Measurements from ENCODE around the gene PTPRE. TPM values are rescaled to one million over a fixed set of nuclear protein-coding genes. Genes with fewer than 3 reads are reported as not detected.

Gene PTPRE
- total RNA-seq, 1 experiment from 2014 or later: 3.1 TPM

DNA sequence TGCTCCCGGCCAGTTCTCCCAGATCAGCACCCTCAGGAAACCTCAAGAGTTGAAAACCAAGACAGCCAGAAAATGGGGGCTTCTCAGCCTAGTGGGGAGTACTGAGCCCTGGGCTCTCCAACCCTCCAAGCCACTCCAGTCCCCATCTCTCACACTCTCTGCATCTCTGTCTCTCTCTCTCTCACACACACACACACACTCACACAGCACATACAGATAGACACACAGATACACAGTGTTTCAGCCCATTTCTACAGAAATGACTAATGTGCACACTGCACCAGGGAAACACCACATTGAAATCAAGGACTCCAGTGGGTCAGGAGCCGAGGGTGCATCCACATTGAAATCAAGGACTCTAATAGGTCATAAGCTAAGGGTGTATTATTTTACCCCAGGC lies 111.8 kb downstream of the PTPRE start:
- ChIA-PET POLR2A (no interaction called here), CTCF (interaction anchor here (1.2 to 1.4 kb wide), 2 partner anchors 17 to 50 kb away, joined by 3 to 4 read pairs; no protein-coding TSS in a partner anchor)
- Mint-ChIP-seq H3K27me3 (ENCODE audit: low read depth) (no peaks in the 10 kb centered on the region), H3K27ac (no peak overlapping the region), H3K9me3 (no peaks in the 10 kb centered on the region), H3K4me1 (no peaks in the 10 kb centered on the region), H3K4me3 (no peak overlapping the region), H3K36me3 (no peaks in the 10 kb centered on the region)
- DNase-seq (ENCODE audit: low spot score): no peak
- no peak for ATAC-seq
- no peak for TF ChIP-seq TCF7 (CRISPR knock-in tag; IDR thresholded peaks at IDR 0.05; ENCODE audit: low read depth)

DNA sequence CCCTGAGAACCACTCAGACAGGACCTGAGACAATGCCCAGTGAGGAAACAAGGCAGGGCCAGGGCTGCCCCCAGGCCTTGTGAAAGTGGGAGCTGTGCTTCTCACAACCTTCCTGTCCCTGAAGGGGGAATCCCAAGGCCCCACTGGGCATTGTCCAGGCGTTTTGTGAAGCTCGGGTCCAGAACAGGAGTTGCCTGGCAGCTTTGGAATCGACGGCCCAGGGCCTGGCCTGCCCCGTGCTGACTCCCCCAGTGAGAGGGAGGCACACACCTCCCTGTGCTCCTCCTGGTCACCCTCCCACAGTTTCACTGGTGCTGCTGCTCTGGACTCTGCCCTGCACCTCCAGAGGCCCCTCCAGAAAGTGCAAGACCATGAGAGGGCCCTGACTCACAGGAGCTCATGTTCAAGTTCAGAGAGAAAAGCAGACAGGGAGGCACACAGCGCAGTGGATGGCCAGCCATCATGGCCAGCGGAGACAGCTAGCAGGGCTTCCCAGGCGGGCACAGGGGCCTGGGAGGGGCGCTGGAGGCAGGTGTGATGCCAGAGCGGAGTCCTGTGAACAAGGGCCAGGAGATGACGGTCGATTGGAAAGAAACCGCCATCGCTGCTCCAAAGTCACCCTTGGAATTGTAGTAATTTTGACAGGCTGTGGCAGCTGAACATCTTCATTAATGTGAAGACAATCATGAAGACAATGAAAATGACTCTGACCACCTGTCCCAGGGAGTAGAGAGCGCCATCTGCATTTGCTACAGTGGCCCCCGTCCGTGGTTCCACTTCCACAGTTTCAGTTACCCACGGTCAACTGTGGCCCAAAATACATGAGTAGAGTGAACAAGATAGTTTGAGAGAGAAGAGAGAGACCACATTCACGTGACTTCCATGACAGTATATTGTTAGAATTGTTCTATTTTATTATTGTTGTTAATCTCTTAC lies 115.6 kb downstream of the PTPRE start:
- Mint-ChIP-seq H3K4me3 (no peak overlapping the region), H3K9me3 (no peaks in the 10 kb centered on the region), H3K4me1 (no peaks in the 10 kb centered on the region), H3K36me3 (no peaks in the 10 kb centered on the region), H3K27me3 (ENCODE audit: low read depth) (no peaks in the 10 kb centered on the region), H3K27ac (no peak overlapping the region)
- no peak for DNase-seq (ENCODE audit: low spot score)
- TF ChIP-seq ZNF263 (CRISPR knock-in tag; IDR thresholded peaks at IDR 0.05; ENCODE audit: low read depth) (no peak), TCF7 (CRISPR knock-in tag; IDR thresholded peaks at IDR 0.05; ENCODE audit: low read depth) (no peak)
- POLR2A ChIA-PET: no interaction called here
- no peak for ATAC-seq
- CTCF ChIA-PET: interaction anchor here (0.9 to 1.9 kb wide), 6 partner anchors 9 to 168 kb away, joined by 3 to 10 read pairs (median 5); no protein-coding TSS in a partner anchor

DNA sequence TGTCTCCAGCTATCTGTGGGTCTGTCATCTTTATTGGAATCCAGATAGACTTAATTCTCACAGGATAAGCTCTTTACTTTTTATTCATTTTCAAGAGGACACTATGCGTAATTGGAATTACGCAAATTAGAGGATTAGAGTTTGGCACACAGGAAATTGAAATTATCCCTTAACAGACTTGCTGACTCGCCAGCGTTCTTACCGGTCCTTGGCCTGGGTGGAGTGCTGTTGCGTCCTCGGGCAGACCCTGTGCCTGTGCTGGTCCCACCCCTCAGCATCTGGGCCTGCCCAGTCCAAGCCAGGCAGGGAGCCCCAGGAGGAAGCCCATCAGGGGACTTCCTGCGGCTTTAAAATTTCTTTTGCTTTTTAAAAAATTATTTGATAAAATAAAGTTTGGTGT lies 117.5 kb downstream of the PTPRE start:
- POLR2A ChIA-PET: no interaction called here
- CTCF ChIA-PET: interaction anchor here (1.3 to 1.9 kb wide), 2 partner anchors 11 to 45 kb away, joined by 4 to 5 read pairs; no protein-coding TSS in a partner anchor
- H3K36me3 Mint-ChIP-seq: no peaks in the 10 kb centered on the region
- TF ChIP-seq, protein P1, sequence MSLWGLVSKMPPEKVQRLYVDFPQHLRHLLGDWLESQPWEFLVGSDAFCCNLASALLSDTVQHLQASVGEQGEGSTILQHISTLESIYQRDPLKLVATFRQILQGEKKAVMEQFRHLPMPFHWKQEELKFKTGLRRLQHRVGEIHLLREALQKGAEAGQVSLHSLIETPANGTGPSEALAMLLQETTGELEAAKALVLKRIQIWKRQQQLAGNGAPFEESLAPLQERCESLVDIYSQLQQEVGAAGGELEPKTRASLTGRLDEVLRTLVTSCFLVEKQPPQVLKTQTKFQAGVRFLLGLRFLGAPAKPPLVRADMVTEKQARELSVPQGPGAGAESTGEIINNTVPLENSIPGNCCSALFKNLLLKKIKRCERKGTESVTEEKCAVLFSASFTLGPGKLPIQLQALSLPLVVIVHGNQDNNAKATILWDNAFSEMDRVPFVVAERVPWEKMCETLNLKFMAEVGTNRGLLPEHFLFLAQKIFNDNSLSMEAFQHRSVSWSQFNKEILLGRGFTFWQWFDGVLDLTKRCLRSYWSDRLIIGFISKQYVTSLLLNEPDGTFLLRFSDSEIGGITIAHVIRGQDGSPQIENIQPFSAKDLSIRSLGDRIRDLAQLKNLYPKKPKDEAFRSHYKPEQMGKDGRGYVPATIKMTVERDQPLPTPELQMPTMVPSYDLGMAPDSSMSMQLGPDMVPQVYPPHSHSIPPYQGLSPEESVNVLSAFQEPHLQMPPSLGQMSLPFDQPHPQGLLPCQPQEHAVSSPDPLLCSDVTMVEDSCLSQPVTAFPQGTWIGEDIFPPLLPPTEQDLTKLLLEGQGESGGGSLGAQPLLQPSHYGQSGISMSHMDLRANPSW (CRISPR knock-in tag; conservative IDR thresholded peaks at IDR 0.05; ENCODE audit: low read depth): no peak
- TF ChIP-seq ATF1 (CRISPR knock-in tag; IDR thresholded peaks at IDR 0.05) (no peak), SP1 (CRISPR knock-in tag; conservative IDR thresholded peaks at IDR 0.05) (no peak), GABPB1 (CRISPR knock-in tag; IDR thresholded peaks at IDR 0.05) (no peak), ZNF263 (CRISPR knock-in tag; IDR thresholded peaks at IDR 0.05; ENCODE audit: low read depth) (no peak), ELF4 (CRISPR knock-in tag; IDR thresholded peaks at IDR 0.05; ENCODE audit: low read depth) (no peak), ZNF396 (CRISPR knock-in tag; IDR thresholded peaks at IDR 0.05; ENCODE audit: borderline replicate concordance) (no peak), EMX1 (CRISPR knock-in tag; IDR thresholded peaks at IDR 0.05) (no peak), CREM (CRISPR knock-in tag; IDR thresholded peaks at IDR 0.05) (no peak)
- TF ChIP-seq, protein P2, sequence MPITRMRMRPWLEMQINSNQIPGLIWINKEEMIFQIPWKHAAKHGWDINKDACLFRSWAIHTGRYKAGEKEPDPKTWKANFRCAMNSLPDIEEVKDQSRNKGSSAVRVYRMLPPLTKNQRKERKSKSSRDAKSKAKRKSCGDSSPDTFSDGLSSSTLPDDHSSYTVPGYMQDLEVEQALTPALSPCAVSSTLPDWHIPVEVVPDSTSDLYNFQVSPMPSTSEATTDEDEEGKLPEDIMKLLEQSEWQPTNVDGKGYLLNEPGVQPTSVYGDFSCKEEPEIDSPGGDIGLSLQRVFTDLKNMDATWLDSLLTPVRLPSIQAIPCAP (CRISPR knock-in tag; IDR thresholded peaks at IDR 0.05): no peak
- TF ChIP-seq, protein P3, sequence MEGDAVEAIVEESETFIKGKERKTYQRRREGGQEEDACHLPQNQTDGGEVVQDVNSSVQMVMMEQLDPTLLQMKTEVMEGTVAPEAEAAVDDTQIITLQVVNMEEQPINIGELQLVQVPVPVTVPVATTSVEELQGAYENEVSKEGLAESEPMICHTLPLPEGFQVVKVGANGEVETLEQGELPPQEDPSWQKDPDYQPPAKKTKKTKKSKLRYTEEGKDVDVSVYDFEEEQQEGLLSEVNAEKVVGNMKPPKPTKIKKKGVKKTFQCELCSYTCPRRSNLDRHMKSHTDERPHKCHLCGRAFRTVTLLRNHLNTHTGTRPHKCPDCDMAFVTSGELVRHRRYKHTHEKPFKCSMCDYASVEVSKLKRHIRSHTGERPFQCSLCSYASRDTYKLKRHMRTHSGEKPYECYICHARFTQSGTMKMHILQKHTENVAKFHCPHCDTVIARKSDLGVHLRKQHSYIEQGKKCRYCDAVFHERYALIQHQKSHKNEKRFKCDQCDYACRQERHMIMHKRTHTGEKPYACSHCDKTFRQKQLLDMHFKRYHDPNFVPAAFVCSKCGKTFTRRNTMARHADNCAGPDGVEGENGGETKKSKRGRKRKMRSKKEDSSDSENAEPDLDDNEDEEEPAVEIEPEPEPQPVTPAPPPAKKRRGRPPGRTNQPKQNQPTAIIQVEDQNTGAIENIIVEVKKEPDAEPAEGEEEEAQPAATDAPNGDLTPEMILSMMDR (IDR thresholded peaks at IDR 0.05): no peak
- TF ChIP-seq, protein P4, sequence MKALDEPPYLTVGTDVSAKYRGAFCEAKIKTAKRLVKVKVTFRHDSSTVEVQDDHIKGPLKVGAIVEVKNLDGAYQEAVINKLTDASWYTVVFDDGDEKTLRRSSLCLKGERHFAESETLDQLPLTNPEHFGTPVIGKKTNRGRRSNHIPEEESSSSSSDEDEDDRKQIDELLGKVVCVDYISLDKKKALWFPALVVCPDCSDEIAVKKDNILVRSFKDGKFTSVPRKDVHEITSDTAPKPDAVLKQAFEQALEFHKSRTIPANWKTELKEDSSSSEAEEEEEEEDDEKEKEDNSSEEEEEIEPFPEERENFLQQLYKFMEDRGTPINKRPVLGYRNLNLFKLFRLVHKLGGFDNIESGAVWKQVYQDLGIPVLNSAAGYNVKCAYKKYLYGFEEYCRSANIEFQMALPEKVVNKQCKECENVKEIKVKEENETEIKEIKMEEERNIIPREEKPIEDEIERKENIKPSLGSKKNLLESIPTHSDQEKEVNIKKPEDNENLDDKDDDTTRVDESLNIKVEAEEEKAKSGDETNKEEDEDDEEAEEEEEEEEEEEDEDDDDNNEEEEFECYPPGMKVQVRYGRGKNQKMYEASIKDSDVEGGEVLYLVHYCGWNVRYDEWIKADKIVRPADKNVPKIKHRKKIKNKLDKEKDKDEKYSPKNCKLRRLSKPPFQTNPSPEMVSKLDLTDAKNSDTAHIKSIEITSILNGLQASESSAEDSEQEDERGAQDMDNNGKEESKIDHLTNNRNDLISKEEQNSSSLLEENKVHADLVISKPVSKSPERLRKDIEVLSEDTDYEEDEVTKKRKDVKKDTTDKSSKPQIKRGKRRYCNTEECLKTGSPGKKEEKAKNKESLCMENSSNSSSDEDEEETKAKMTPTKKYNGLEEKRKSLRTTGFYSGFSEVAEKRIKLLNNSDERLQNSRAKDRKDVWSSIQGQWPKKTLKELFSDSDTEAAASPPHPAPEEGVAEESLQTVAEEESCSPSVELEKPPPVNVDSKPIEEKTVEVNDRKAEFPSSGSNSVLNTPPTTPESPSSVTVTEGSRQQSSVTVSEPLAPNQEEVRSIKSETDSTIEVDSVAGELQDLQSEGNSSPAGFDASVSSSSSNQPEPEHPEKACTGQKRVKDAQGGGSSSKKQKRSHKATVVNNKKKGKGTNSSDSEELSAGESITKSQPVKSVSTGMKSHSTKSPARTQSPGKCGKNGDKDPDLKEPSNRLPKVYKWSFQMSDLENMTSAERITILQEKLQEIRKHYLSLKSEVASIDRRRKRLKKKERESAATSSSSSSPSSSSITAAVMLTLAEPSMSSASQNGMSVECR (CRISPR knock-in tag; IDR thresholded peaks at IDR 0.05; ENCODE audit: borderline replicate concordance): no peak
- TF ChIP-seq, protein P5, sequence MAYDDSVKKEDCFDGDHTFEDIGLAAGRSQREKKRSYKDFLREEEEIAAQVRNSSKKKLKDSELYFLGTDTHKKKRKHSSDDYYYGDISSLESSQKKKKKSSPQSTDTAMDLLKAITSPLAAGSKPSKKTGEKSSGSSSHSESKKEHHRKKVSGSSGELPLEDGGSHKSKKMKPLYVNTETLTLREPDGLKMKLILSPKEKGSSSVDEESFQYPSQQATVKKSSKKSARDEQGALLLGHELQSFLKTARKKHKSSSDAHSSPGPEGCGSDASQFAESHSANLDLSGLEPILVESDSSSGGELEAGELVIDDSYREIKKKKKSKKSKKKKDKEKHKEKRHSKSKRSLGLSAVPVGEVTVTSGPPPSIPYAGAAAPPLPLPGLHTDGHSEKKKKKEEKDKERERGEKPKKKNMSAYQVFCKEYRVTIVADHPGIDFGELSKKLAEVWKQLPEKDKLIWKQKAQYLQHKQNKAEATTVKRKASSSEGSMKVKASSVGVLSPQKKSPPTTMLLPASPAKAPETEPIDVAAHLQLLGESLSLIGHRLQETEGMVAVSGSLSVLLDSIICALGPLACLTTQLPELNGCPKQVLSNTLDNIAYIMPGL (CRISPR knock-in tag; IDR thresholded peaks at IDR 0.05): no peak
- TF ChIP-seq, protein P6, sequence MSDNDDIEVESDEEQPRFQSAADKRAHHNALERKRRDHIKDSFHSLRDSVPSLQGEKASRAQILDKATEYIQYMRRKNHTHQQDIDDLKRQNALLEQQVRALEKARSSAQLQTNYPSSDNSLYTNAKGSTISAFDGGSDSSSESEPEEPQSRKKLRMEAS (CRISPR knock-in tag; IDR thresholded peaks at IDR 0.05): no peak
- H3K27ac Mint-ChIP-seq: no peak overlapping the region
- no peak for ATAC-seq
- H3K4me1 Mint-ChIP-seq: no peaks in the 10 kb centered on the region
- no peak overlapping the region for H3K4me3 Mint-ChIP-seq
- no peaks in the 10 kb centered on the region for H3K9me3 Mint-ChIP-seq
- no peaks in the 10 kb centered on the region for H3K27me3 Mint-ChIP-seq (ENCODE audit: low read depth)
- no peak for DNase-seq (ENCODE audit: low spot score)
